Subcutaneous adipose tissue (tissue), 4 donors: Measurements from ENCODE around the gene ALDH18A1. TPM values are rescaled to one million over a fixed set of nuclear protein-coding genes. Genes with fewer than 3 reads are reported as not detected.

Experiments
- total RNA-seq, 4 donors: library from RNA; depleted of rRNA; stranded (reverse); fragments of >200 nt; gene quantifications; one replicate each; pipeline ENCODE4 v1.1.0, GENCODE V29; 2016
- TF ChIP-seq, protein P1 (sequence below): fragments of 450-650 bp; IDR thresholded peaks from one replicate; pipeline ENCODE4 v1.5.1; 2016; ENCODE audit warnings: low read depth, mild to moderate bottlenecking, control low read depth, antibody characterized with exemption, moderate library complexity

Gene ALDH18A1
- total RNA-seq, 4 donors from 2014 or later = 18.5 to 29.0 (median 18.9) TPM

DNA sequence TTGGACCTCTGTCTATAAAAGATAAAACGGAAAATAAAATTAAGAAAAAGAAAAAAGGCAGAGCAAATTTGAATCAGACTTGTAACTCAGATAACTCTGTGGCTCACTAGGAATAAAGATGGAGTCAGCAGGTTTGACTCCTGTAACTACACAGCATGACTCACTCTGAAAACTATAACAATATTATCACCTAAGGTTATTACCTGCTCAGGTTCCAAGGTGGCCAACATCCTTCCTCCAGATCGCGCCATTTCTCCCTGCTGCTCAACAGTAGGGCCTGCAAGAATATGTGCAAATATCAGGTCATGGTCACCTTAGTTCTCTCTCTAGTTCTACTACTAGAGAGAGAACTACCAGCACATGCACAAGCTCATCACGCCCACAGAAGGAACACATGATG lies 30.0 kb downstream of the ALDH18A1 start:
- TF ChIP-seq, protein P1, sequence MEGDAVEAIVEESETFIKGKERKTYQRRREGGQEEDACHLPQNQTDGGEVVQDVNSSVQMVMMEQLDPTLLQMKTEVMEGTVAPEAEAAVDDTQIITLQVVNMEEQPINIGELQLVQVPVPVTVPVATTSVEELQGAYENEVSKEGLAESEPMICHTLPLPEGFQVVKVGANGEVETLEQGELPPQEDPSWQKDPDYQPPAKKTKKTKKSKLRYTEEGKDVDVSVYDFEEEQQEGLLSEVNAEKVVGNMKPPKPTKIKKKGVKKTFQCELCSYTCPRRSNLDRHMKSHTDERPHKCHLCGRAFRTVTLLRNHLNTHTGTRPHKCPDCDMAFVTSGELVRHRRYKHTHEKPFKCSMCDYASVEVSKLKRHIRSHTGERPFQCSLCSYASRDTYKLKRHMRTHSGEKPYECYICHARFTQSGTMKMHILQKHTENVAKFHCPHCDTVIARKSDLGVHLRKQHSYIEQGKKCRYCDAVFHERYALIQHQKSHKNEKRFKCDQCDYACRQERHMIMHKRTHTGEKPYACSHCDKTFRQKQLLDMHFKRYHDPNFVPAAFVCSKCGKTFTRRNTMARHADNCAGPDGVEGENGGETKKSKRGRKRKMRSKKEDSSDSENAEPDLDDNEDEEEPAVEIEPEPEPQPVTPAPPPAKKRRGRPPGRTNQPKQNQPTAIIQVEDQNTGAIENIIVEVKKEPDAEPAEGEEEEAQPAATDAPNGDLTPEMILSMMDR = no peak

DNA sequence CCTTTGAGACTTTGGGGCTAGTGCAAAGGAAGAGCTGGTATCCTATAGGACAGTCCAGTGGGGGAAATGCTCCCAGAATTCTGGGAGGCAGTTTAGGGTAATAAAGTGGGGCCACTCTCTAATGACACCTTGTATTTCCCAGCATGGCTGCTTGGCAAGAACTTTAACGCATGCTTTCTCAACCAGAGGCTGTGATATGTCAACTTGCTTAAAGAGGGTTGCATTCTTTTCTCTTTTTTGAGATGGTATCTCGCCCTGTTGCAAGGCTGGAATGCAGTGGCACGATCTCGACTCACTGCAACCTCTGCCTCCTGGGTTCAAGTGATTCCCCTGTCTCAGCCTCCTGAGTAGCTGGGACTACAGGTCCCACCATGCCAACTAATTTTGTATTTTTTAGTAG lies 38.4 kb downstream of the ALDH18A1 start:
- TF ChIP-seq, protein P1 = no peak

DNA sequence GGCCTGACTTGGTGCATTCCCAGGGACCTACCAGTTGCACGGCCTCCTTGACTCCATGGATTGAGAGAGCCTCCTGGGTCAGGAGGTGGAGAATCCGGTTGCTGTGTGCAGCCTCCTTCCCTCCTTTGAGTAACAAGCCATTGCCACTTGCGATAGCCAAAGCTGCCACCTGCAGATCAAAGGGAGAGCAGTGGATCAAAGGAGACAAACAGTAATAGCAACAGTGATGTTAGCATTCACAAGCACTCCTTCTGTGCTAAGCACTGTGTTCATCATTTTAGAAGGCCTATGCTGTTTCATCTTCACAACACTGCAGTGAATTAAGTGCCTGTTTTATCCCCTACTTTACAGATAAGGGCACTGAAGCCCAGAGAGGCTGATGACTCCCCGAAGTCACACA lies 40.1 kb downstream of the ALDH18A1 start:
- TF ChIP-seq, protein P1 = no peak

DNA sequence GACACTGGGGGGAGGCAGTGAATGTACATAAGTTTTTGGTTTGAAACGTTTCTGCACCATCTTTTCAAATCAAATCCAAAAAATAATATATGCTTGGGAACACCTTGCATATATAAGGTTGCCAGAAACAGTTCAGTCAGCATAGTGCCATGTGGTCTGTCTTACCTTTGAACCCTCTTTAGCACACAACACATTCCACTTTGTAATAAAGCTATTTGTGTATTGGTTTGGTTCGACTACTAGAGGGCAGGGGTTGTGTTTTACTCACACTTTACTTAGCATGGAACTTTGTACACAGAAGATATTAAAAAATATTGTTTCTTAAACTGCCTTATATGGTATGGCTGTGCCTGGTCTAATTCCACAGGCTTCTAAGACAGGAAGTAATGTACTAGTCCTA lies 43.2 kb downstream of the ALDH18A1 start:
- TF ChIP-seq, protein P1 = no peak

DNA sequence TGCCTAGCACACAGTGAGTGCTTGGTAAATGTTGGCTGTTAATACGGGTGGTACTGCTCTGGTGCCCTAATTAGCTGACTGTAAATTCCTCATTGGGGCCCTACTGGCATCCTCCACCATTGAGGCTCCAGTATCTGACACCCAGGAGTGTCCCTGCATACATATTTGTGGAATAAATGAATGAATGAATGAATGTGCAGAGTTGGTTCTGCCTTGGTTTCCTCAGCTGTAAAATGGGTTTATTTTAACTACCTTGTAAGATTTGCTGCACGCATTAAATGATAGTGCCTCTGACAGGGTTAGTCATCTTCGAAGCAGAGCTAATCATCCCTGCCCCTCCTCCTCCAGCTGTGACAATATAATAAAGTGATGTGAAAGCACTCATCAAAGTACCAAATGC lies 45.8 kb downstream of the ALDH18A1 start:
- TF ChIP-seq, protein P1 = no peak

DNA sequence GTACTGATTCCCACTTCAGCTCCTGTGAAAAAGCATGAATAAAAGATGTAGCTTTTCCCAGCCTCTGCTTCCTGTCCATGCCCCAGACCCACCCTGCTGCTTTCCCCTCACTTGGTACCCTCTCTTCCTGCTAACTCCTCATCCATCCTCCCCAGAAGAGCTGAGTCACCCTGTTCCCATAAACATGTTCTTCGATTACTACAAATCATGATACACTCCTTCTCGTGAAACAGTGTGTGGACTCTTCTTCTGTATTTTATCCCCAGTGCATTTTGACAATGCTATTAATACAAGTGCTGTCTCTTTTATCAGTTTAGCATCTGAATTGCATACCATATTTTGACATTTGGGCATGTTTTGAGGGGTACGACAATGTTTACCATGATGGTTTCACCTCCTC lies 49.6 kb downstream of the ALDH18A1 start:
- TF ChIP-seq, protein P1 = no peak

DNA sequence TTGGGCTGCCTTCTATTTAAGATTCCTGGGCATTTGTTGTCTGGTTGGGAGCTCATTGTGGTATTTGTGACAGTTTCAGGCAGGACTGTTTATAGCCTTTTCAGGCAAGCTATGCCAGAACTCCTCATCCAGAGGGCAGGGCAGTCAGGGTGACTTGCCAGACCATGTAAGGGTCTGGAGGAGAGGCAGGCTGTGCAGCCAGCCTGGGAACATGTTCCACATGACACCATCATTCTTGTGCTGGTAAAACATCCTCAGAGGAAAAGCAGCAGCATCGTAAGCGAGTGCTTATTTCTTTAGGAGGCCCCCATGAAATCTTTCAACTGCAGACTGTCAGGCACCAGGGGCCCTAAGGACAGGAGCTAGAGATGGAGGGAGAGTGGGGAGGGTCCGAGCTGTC lies 51.3 kb downstream of the ALDH18A1 start:
- TF ChIP-seq, protein P1 = no peak

DNA sequence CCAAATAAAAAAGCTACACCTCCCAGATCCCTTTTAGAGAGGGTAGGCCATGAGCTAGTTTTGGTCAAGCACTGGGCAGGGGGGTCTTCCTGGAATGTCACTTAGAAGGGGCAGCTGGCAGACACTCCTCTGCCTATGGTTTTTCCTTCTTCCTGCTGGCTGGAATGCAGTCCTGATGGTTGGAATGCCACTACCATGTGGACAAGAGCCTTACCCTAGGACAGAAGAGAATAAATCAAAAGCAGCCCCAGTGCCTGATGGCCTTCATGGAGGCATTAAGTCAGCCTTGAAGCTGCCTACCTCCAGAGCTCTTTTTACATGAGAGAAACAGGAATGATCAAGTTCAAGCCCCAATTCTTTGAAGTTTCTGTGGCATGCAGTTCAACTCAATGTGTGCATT lies 51.9 kb downstream of the ALDH18A1 start:
- TF ChIP-seq, protein P1 = no peak
